AG04450 (cell line): ENCODE measurements around the gene NR1I3. TPM values are rescaled to one million over a fixed set of nuclear protein-coding genes. Genes with fewer than 3 reads are reported as not detected.
A peak's percentile ranks its signal among the peaks of the same experiment; 100 is the strongest.

ENCODE experiments used
- CTCF ChIA-PET: fragments of 300-600, 350-600 bp; formaldehyde crosslinking; extraction: SDS; loops from one replicate; lab custom pipeline; 2022; ENCODE audit warnings: antibody characterized with exemption, inconsistent platforms; lab: Charles Lee
- POLR2A ChIA-PET: fragments of 350-600 bp; formaldehyde crosslinking; extraction: SDS; loops from one replicate; lab custom pipeline; 2021; ENCODE audit warnings: antibody characterized with exemption, inconsistent platforms; lab: Yijun Ruan, JAX
- DNase-seq: peaks from one replicate; pipeline ENCODE4 v3.0.0-alpha.2; 2011; ENCODE audit warnings: low read depth, low spot score
- H3K27ac ChIP-seq: one replicate; pipeline ENCODE4 v1.5.1; 2012; ENCODE audit warnings: low read depth, low read length, control low read depth
- H3K27me3 ChIP-seq: one replicate; pipeline ENCODE4 v1.6.0; 2012; ENCODE audit warnings: low read length; ENCODE audit not compliant: control insufficient read depth, insufficient read depth
- H3K4me3 ChIP-seq: 2 replicates; pipeline ENCODE4 v1.5.1; 2011; ENCODE audit warnings: mild to moderate bottlenecking, low read depth, low read length, control low read depth
- H3K9me3 ChIP-seq: 2 replicates; pipeline ENCODE4 v1.5.1; 2012; ENCODE audit warnings: low read length; ENCODE audit not compliant: control insufficient read depth, insufficient read depth
- CTCF ChIP-seq: IDR thresholded peaks from 2 replicates; pipeline ENCODE4 v1.5.1; 2011; ENCODE audit warnings: low read depth, low read length, control low read depth, inconsistent platforms
- polyA plus RNA-seq: library from polyadenylated mRNA; depleted of rRNA; stranded (reverse); fragments of >200 nt; gene quantifications from 2 replicates; pipeline ENCODE4 v1.2.3, GENCODE V29; 2011

Gene NR1I3
- polyA plus RNA-seq, 1 experiment = not detected

GRCh38 chr1:161206411-161207140, 31.4 kb downstream of the NR1I3 start:
- POLR2A ChIA-PET = interaction anchor here (0.6 to 2.2 kb wide), 6 partner anchors 8 to 41 kb away, joined by 3 to 5 read pairs (median 4); partner anchors contain the start of genes PPOX and TOMM40L
- no peak for DNase-seq
- peak overlapping the region; percentile 70 for H3K27ac ChIP-seq
- H3K27me3 ChIP-seq = no peaks in the 10 kb centered on the region
- H3K9me3 ChIP-seq = no peaks in the 10 kb centered on the region
- H3K4me3 ChIP-seq = no peak overlapping the region
- TF ChIP-seq CTCF = no peak
- CTCF ChIA-PET = interaction anchor here (0.5 to 7.0 kb wide), 9 partner anchors 8 to 175 kb away, joined by 3 to 87 read pairs (median 4); partner anchors contain the start of gene TOMM40L

- Histone ChIP-seq H3K27me3 (no peaks in the 10 kb centered on the region), H3K4me3 (peak within 1 kb of the TSS; percentile 96), H3K9me3 (no peaks in the 10 kb centered on the region), H3K27ac (peak within 1 kb of the TSS; percentile 99)
- ChIA-PET POLR2A (interaction anchor here (0.5 to 1.9 kb wide), 15 partner anchors 10 to 324 kb away, joined by 3 to 12 read pairs (median 3); partner anchors contain the start of genes SDHC, TOMM40L and UFC1), CTCF (interaction anchor here (0.5 to 7.0 kb wide), 11 partner anchors 8 to 784 kb away, joined by 3 to 87 read pairs (median 5); partner anchors contain the start of gene TOMM40L)
- DNase-seq = peak; percentile 98
- TF ChIP-seq CTCF = peak; percentile 23
Observed at GRCh38 chr1:161201836-161202712, 35.9 kb downstream of the NR1I3 start, which contains the start of gene NDUFS2. Gene NDUFS2 (plus strand): TSS chr1:161202367. CDS start chr1:161202386, 19 bp downstream.

- TF ChIP-seq CTCF = no peak
- Histone ChIP-seq H3K27ac (peak overlapping the region; percentile 99), H3K27me3 (no peaks in the 10 kb centered on the region), H3K4me3 (peak overlapping the region; percentile 58), H3K9me3 (no peaks in the 10 kb centered on the region)
- DNase-seq = peak; percentile 37
- CTCF ChIA-PET = interaction anchor here (0.5 to 7.0 kb wide), 7 partner anchors 9 to 783 kb away, joined by 3 to 87 read pairs (median 11); partner anchors contain the start of gene TOMM40L
- POLR2A ChIA-PET = interaction anchor here (0.5 to 1.9 kb wide), 11 partner anchors 9 to 324 kb away, joined by 3 to 12 read pairs (median 4); partner anchors contain the start of genes TOMM40L and UFC1
Observed at GRCh38 chr1:161200992-161201835, 36.8 kb downstream of the NR1I3 start.

- POLR2A ChIA-PET = interaction anchor here (1.9 kb wide), 1 partner anchor 16 kb away, joined by 9 read pairs; no protein-coding TSS in a partner anchor
- DNase-seq = no peak
- Histone ChIP-seq H3K4me3 (no peak overlapping the region), H3K27me3 (no peaks in the 10 kb centered on the region), H3K27ac (peak overlapping the region; percentile 99), H3K9me3 (no peaks in the 10 kb centered on the region)
- CTCF ChIA-PET = interaction anchor here (6.8 to 7.0 kb wide), 2 partner anchors 8 to 26 kb away, joined by 62 to 87 read pairs; partner anchors contain the start of gene TOMM40L
- TF ChIP-seq CTCF = no peak
Observed at GRCh38 chr1:161200421-161200991, 37.5 kb downstream of the NR1I3 start.
